Right lobe of liver (tissue), 4 donors: ENCODE data around the gene GABRR2.
"Not testable (repeated sequence)": the region's sequence is repeated elsewhere in the genome, so short reads cannot be mapped to it uniquely, and the experiment has no call there.

Source experiments
- CTCF ChIP-seq, 4 donors: fragments of 200-600 bp in 3 of 4; fragments of 450-650 bp in 1 of 4; IDR thresholded peaks; one replicate each; pipeline versions ENCODE4 v1.5.1 to v1.8.0; 2016 to 2022; ENCODE audit warnings: antibody characterized with exemption in 4 of 4, mild to moderate bottlenecking in 2 of 4
- POLR2A ChIP-seq: fragments of 450-650 bp; IDR thresholded peaks from one replicate; pipeline ENCODE4 v1.6.1; 2017; ENCODE audit warnings: antibody characterized with exemption, mild to moderate bottlenecking
- donor health status: DM: no; HTN: no; CAD: no.
- donor health status: DM: no; HTN: no; CAD: no.
- donor health status: DM: no; HTN: yes; CAD: no.

GRCh38 chr6:89233605-89234004, 81.5 kb downstream of the GABRR2 start:
- not testable (repeated sequence) for TF ChIP-seq POLR2A; CTCF (IDR thresholded peaks at IDR 0.05)
